Measurements from ENCODE around the gene TEP1.
A peak's percentile ranks its signal among the peaks of the same experiment; 100 is the strongest.
"Not testable (repeated sequence)": the region's sequence is repeated elsewhere in the genome, so short reads cannot be mapped to it uniquely, and the experiment has no call there.

Gene TEP1

GRCh38 chr14:20358474-20358873, 54.8 kb downstream of the TEP1 start:
- H3K27ac Mint-ChIP-seq: peak overlapping the region; percentile 79
- H3K27me3 Mint-ChIP-seq (ENCODE audit: low read depth); DNase-seq (ENCODE audit: low spot score); H3K9me3 Mint-ChIP-seq; H3K4me3 Mint-ChIP-seq; H3K4me1 Mint-ChIP-seq (ENCODE audit: low read depth): not testable (repeated sequence)
- peaks cover 60% of the 10 kb centered on the region for H3K36me3 Mint-ChIP-seq (ENCODE audit: low read depth)

- Mint-ChIP-seq H3K4me1 (ENCODE audit: low read depth) (no peaks in the 10 kb centered on the region), H3K27me3 (ENCODE audit: low read depth) (no peaks in the 10 kb centered on the region), H3K9me3 (no peaks in the 10 kb centered on the region), H3K27ac (no peak overlapping the region), H3K4me3 (no peak overlapping the region), H3K36me3 (ENCODE audit: low read depth) (peaks cover 67% of the 10 kb centered on the region)
- no peak for DNase-seq (ENCODE audit: low spot score)
Observed at GRCh38 chr14:20356422-20356821, 56.9 kb downstream of the TEP1 start.

GRCh38 chr14:20350860-20351259, 62.4 kb downstream of the TEP1 start:
- Mint-ChIP-seq H3K4me1 (ENCODE audit: low read depth) (no peaks in the 10 kb centered on the region), H3K27ac (no peak overlapping the region), H3K36me3 (ENCODE audit: low read depth) (peaks cover 53% of the 10 kb centered on the region), H3K4me3 (no peak overlapping the region), H3K27me3 (ENCODE audit: low read depth) (no peaks in the 10 kb centered on the region), H3K9me3 (no peaks in the 10 kb centered on the region)
- no peak for DNase-seq (ENCODE audit: low spot score)

- Mint-ChIP-seq H3K9me3 (no peaks in the 10 kb centered on the region), H3K27me3 (ENCODE audit: low read depth) (no peaks in the 10 kb centered on the region), H3K36me3 (ENCODE audit: low read depth) (peaks cover 54% of the 10 kb centered on the region), H3K4me3 (no peak overlapping the region), H3K27ac (no peak overlapping the region), H3K4me1 (ENCODE audit: low read depth) (no peaks in the 10 kb centered on the region)
- DNase-seq (ENCODE audit: low spot score): no peak
Observed at GRCh38 chr14:20350282-20350681, 63.0 kb downstream of the TEP1 start.

GRCh38 chr14:20347747-20348146, 65.6 kb downstream of the TEP1 start:
- Mint-ChIP-seq H3K36me3 (ENCODE audit: low read depth) (peaks cover 44% of the 10 kb centered on the region), H3K4me1 (ENCODE audit: low read depth) (peaks cover 11% of the 10 kb centered on the region)
- no peak for DNase-seq (ENCODE audit: low spot score)

GRCh38 chr14:20346713-20347112, 66.6 kb downstream of the TEP1 start:
- no peak overlapping the region for H3K27ac Mint-ChIP-seq
- H3K4me3 Mint-ChIP-seq: no peak overlapping the region
- no peak for DNase-seq (ENCODE audit: low spot score)
- peaks cover 12% of the 10 kb centered on the region for H3K4me1 Mint-ChIP-seq (ENCODE audit: low read depth)
- H3K27me3 Mint-ChIP-seq (ENCODE audit: low read depth): no peaks in the 10 kb centered on the region
- H3K36me3 Mint-ChIP-seq (ENCODE audit: low read depth): peaks cover 40% of the 10 kb centered on the region
- H3K9me3 Mint-ChIP-seq: no peaks in the 10 kb centered on the region

More at GRCh38 chr14:20347747-20348146, 65.6 kb downstream of the TEP1 start:
- Mint-ChIP-seq H3K27me3 (ENCODE audit: low read depth) (no peaks in the 10 kb centered on the region), H3K4me3 (no peak overlapping the region), H3K9me3 (no peaks in the 10 kb centered on the region), H3K27ac (no peak overlapping the region)

- Mint-ChIP-seq H3K9me3 (no peaks in the 10 kb centered on the region), H3K36me3 (ENCODE audit: low read depth) (peaks cover 30% of the 10 kb centered on the region), H3K27ac (no peak overlapping the region), H3K27me3 (ENCODE audit: low read depth) (no peaks in the 10 kb centered on the region), H3K4me1 (ENCODE audit: low read depth) (peaks cover 12% of the 10 kb centered on the region), H3K4me3 (no peak overlapping the region)
- no peak for DNase-seq (ENCODE audit: low spot score)
Observed at GRCh38 chr14:20345366-20345765, 67.9 kb downstream of the TEP1 start.

- no peak for DNase-seq (ENCODE audit: low spot score)
- H3K27ac Mint-ChIP-seq: peak overlapping the region; percentile 99
- H3K4me3 Mint-ChIP-seq: peak overlapping the region; percentile 96
- peaks cover 22% of the 10 kb centered on the region for H3K36me3 Mint-ChIP-seq (ENCODE audit: low read depth)
- no peaks in the 10 kb centered on the region for H3K9me3 Mint-ChIP-seq
- H3K4me1 Mint-ChIP-seq (ENCODE audit: low read depth): peaks cover 12% of the 10 kb centered on the region
- H3K27me3 Mint-ChIP-seq (ENCODE audit: low read depth): peaks cover 3% of the 10 kb centered on the region
Observed at GRCh38 chr14:20343862-20344220, 69.5 kb downstream of the TEP1 start.

- Mint-ChIP-seq H3K4me3 (peak within 1 kb of the TSS; percentile 96), H3K27ac (peak within 1 kb of the TSS; percentile 99), H3K9me3 (no peaks in the 10 kb centered on the region), H3K36me3 (ENCODE audit: low read depth) (peaks cover 22% of the 10 kb centered on the region), H3K4me1 (ENCODE audit: low read depth) (peaks cover 12% of the 10 kb centered on the region), H3K27me3 (ENCODE audit: low read depth) (peaks cover 3% of the 10 kb centered on the region)
- DNase-seq (ENCODE audit: low spot score): peak; percentile 97
Observed at GRCh38 chr14:20343092-20343861, 70.0 kb downstream of the TEP1 start, which contains the start of gene PARP2. TSS of gene PARP2 (plus strand) at chr14:20343635. CDS start at chr14:20343642, 7 bp downstream.

GRCh38 chr14:20341646-20342045, 71.7 kb downstream of the TEP1 start:
- Mint-ChIP-seq H3K27me3 (ENCODE audit: low read depth) (peaks cover 7% of the 10 kb centered on the region), H3K27ac (no peak overlapping the region), H3K4me3 (no peak overlapping the region), H3K9me3 (no peaks in the 10 kb centered on the region), H3K36me3 (ENCODE audit: low read depth) (peaks cover 14% of the 10 kb centered on the region), H3K4me1 (ENCODE audit: low read depth) (peaks cover 12% of the 10 kb centered on the region)
- no peak for DNase-seq (ENCODE audit: low spot score)

GRCh38 chr14:20341032-20341431, 72.3 kb downstream of the TEP1 start:
- peaks cover 12% of the 10 kb centered on the region for H3K4me1 Mint-ChIP-seq (ENCODE audit: low read depth)
- not testable (repeated sequence) for H3K9me3 Mint-ChIP-seq; DNase-seq (ENCODE audit: low spot score); H3K4me3 Mint-ChIP-seq; H3K27me3 Mint-ChIP-seq (ENCODE audit: low read depth); H3K27ac Mint-ChIP-seq
- peaks cover 10% of the 10 kb centered on the region for H3K36me3 Mint-ChIP-seq (ENCODE audit: low read depth)

- H3K9me3 Mint-ChIP-seq: no peaks in the 10 kb centered on the region
- no peak overlapping the region for H3K27ac Mint-ChIP-seq
- peaks cover 6% of the 10 kb centered on the region for H3K36me3 Mint-ChIP-seq (ENCODE audit: low read depth)
- H3K27me3 Mint-ChIP-seq (ENCODE audit: low read depth): peaks cover 6% of the 10 kb centered on the region
- peaks cover 25% of the 10 kb centered on the region for H3K4me1 Mint-ChIP-seq (ENCODE audit: low read depth)
- DNase-seq (ENCODE audit: low spot score): no peak
- H3K4me3 Mint-ChIP-seq: no peak overlapping the region
Observed at GRCh38 chr14:20334017-20334416, 79.3 kb downstream of the TEP1 start.

GRCh38 chr14:20333494-20333841, 79.8 kb downstream of the TEP1 start:
- Mint-ChIP-seq H3K27me3 (ENCODE audit: low read depth) (peaks cover 4% of the 10 kb centered on the region), H3K4me3 (peak overlapping the region; percentile 97), H3K36me3 (ENCODE audit: low read depth) (peaks cover 6% of the 10 kb centered on the region), H3K4me1 (ENCODE audit: low read depth) (peaks cover 30% of the 10 kb centered on the region), H3K9me3 (no peaks in the 10 kb centered on the region), H3K27ac (peak overlapping the region; percentile 91)
- no peak for DNase-seq (ENCODE audit: low spot score)

- H3K36me3 Mint-ChIP-seq (ENCODE audit: low read depth): peaks cover 6% of the 10 kb centered on the region
- H3K27ac Mint-ChIP-seq: peak within 1 kb of the TSS; percentile 91
- peak within 1 kb of the TSS; percentile 97 for H3K4me3 Mint-ChIP-seq
- DNase-seq (ENCODE audit: low spot score): peak; percentile 57
- H3K9me3 Mint-ChIP-seq: no peaks in the 10 kb centered on the region
- peaks cover 33% of the 10 kb centered on the region for H3K4me1 Mint-ChIP-seq (ENCODE audit: low read depth)
- H3K27me3 Mint-ChIP-seq (ENCODE audit: low read depth): peaks cover 4% of the 10 kb centered on the region
Observed at GRCh38 chr14:20332788-20333493, 80.4 kb downstream of the TEP1 start, which contains the start of gene CCNB1IP1. TSS of gene CCNB1IP1 (minus strand) at chr14:20333279. CDS start at chr14:20316523, 16,756 bp downstream.
